OCI-LY3 (cell line): ENCODE results near the gene CIAO3.

Source experiments
- EZH2phosphoT487 ChIP-seq: fragments of 200-600 bp; shearing (Covaris generic); IDR thresholded peaks from 2 replicates; pipeline ENCODE4 v1.6.1; 2018; ENCODE audit warnings: antibody characterized with exemption, mixed run types, low read depth
- TF ChIP-seq, protein P1 (sequence below): fragments of 200-600, 300-600 bp; sonication (generic); IDR thresholded peaks from 2 replicates; pipeline ENCODE4 v1.5.1; 2014; ENCODE audit warnings: antibody characterized with exemption, low read length, low read depth

DNA sequence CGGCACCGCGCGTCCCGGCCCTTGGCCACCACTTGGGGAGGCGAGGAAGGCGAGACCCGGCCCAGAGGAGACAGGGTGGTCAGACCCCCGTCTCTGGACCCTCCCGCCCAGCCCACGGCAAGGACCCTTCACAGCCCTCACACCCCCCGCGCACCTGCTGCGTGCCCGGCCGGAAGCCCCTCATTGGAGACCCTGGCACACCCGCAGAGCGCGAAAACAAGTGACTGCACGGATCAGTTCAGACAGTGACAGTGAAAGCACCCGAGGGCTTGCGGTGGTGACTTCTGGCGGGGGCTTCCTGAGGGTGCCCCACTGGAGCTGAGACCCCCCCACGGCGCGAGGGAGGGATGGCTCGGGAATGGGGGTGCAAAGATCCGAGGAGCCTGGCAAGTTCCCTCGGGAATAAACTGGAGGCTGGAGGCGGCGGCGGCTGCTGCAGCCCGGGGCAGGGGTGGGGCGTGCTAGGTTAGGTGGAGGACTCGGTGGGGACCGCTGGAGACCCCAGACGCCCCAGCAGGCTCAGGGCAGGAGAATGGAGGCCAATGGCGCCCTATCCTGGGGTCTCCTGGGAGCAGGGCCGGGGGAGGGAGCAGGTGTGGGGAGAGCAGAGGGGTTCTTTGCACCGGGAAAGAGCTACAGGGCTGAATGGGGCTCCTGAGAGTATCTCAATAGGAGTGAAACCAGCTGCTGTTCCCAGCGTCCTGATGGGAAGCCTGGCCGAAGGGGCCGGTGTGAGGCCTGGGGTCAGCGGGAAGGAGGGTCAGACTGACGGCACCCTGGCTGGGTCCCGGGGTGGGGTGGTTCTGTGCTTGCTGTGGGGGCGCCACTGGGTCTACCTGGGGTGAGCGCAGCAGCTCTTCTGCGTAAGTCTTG is 34.4 kb downstream of the CIAO3 start:
- no peak for TF ChIP-seq EZH2phosphoT487
- TF ChIP-seq, protein P1, sequence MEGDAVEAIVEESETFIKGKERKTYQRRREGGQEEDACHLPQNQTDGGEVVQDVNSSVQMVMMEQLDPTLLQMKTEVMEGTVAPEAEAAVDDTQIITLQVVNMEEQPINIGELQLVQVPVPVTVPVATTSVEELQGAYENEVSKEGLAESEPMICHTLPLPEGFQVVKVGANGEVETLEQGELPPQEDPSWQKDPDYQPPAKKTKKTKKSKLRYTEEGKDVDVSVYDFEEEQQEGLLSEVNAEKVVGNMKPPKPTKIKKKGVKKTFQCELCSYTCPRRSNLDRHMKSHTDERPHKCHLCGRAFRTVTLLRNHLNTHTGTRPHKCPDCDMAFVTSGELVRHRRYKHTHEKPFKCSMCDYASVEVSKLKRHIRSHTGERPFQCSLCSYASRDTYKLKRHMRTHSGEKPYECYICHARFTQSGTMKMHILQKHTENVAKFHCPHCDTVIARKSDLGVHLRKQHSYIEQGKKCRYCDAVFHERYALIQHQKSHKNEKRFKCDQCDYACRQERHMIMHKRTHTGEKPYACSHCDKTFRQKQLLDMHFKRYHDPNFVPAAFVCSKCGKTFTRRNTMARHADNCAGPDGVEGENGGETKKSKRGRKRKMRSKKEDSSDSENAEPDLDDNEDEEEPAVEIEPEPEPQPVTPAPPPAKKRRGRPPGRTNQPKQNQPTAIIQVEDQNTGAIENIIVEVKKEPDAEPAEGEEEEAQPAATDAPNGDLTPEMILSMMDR = no peak
